Measurements from ENCODE around the gene PHRF1.

PHRF1 gene

DNA sequence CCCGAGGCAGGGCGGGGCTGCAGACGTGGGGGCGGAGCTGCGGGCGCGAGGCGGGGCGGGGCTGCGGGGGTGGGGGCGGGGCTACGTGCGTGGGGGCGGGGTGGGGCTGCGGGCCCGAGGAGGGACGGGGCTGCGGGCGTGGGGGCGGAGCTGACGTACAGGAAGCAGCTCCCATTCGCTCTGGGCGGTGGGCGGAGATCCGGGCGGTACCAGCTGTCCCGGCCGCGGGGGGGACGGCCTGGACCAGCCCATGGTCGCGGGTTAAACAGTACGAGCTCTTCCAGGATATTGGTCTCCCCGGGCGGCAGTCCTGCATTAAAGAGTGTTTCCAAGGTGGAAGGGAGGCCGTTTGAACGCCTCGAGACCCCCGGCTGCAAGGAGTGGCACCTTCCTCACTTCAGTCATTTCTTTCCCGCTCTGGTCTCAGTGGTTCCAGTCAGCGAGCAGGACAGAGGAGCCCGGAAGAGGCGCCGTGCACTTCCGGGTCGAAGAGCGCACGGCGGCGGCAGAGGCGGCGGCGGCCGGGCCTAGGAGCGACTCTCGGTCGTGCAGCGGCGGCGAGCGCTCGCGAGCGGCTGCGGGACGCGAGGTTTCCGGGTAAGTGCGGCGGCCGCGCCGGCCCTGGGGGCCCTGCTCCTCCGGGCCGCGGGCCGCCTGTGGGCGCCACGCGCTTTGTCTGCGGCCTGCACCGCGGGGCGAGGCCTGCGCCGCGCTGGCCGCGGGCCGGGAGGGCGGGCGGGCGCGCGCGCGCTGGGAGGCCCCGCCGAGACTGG, at the start of gene PHRF1:
TSS of gene PHRF1 (plus strand) at position 475 of the 773 bp plus-strand sequence. CDS start 5,043 bp downstream, outside the sequence.
- DNase-seq (ENCODE audit: low read depth, low spot score), result peak; percentile 83

DNA sequence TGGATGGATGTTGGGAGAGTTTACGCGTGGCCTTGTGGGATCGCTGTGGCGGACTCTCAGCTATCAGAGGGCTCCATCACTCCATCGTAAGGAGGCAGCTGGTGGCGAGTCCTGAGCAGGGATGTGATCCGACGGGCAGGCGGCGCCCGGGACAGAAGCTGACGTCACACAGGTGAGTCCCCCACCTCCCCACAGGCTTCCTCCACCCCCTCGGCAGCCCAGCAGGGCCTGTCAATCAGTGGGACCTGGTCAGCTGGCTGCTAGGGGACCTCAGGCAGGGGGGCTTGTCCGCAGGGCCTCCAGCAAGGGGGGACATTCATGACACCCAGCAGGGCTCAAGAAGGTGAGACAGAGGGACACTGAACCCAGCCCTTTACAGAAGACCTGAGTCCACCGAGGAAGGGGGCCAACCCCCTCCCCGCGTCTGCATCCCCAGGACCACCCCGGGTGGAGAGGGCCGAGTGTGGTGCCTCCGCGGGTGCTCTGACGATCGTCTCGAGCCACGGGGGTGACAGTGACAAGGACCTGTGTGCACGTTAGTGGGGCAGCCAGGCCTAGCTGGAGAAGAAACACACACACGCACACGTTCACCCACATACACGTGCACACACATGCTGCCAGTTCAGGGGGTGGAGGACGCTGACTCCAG, 48.0 kb upstream of the PHRF1 start:
- DNase-seq (ENCODE audit: low read depth, low spot score), result no peak

DNA sequence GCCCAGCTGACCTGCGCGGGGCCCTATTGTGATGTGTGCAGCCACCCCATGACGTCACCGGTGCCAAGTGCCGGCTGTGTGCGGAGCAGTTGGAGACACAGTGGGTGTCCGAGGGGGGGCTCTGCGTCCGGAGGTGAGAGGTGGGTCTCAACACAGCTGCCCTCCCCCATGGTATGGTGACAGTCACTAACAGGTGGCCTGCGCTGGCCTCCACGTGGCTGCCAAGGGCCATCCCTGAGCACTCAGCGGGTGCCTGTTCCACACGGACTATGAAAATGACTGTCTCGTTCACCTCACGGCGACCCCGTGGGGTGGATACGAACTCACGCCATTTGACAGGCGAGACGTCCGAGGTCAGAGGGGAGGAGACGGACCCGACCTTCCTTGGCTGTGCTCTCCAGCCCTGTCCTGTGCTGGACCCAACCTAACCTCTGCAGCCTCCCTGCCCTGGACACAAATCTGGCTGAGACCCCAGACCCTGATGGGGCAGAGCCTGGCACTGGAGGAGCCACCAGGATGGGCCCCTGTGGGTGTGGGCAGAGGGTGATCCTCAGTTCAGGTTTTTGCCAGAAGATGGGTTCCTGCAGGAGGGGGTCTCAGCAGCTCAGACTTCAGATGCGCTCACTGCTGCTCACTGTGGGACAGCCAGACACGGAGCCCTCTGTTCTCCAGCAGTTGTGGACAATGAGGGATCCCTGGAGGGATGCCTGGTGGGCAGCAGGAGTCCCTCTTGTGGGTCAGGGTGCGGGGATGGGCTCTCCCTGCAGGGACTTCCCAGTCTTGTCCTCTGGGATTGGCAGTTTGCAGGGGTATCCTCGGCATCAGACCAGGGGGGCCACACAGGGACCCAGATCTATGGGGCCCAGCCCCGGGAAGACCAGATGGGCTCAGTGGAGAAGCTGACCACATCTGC, 47.2 kb upstream of the PHRF1 start:
- no peak for DNase-seq (ENCODE audit: low read depth, low spot score)

DNA sequence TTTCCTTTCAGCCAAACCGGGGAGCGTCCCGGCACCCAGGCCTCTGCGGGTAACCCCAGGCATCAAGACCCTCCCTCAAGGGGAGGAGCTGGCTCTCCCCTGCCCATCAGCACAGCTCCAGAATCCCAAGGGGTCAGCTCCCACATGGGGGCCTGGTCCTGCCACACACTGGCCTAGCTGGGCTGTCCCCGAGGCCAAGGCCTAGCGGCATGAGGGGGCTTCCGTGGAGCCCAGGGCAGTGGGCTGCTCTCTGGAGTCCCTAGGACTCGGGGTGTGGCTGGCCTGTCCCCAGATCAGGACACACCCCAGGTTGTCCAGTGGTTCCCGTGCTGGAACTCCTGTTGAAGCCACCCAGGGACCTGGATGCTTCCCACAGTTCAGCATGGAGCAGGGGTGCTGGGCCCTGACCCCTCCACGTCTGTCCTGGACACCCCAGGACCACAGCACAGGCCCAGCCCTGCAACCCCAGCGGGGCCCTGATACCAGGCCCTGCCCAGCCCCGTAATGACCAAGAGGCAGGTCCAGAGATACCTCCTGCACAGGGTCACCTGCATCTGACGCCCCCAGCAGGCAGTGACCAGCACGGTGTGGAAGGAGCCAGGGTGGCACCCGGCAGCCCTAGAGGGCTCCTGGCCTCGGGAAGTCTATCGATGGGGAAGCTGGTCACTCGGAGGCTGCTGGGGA, 46.4 kb upstream of the PHRF1 start:
- no peak for DNase-seq (ENCODE audit: low read depth, low spot score)

DNA sequence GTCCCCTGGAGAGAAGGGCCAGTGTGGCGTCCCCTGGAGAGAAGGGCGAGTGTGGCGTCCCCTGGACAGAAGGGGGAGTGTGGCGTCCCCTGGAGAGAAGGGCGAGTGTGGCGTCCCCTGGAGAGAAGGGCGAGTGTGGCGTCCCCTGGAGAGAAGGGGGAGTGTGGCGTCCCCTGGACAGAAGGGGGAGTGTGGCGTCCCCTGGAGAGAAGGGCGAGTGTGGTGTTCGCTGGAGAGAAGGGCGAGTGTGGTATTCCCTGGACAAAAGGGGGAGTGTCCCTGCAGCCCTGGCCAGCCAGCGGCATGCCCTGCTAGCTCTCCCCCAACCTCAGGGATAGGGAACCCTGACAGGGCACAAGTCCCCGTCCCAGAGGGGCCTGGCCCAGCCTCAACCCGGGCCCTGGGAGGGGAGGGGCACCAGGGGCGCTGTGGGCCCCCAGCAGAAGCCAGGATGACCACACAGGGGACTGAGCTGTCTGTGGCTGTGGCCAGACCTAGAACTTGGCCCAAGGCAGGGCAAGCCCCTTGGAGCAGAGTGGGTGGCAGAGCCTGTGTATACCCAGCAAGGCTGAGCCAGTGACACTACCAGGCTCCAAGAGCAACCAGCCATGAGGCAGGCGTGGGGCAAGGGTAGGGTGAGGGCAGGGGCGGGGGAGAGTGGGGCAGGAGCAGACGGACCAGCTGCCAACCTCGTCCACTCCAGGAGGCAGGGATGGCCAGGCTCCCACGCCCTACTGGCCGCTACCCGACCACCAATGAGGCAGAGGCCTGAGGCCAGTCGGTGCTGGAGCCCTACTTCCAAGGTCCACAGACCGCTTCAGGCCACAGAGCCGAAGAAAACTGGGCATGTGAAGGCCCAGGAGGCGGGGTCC, 45.1 kb upstream of the PHRF1 start:
- DNase-seq (ENCODE audit: low read depth, low spot score), result no peak

- no peak for DNase-seq (ENCODE audit: low read depth, low spot score)
Measured at GRCh38 chr11:531919-532526, 44.2 kb upstream of the PHRF1 start.

DNA sequence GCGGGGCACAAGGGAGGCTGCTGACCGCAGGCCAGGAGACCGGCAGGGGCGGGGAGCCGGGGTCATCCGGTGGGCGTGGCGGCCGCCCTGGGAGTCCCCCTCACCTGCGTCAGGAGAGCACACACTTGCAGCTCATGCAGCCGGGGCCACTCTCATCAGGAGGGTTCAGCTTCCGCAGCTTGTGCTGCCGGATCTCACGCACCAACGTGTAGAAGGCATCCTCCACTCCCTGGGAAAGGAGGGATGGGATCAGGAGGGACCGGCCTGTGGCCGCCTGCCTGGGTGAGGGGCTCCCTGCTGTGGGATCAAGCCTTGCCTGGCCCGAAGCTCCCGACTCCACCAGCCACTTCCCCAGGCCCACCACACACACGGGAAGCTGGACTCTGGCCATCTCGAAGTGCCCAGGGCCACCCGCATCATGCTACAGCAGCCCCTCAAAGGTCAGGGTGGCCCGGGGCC, 43.7 kb upstream of the PHRF1 start:
- DNase-seq (ENCODE audit: low read depth, low spot score), result no peak

- no peak for DNase-seq (ENCODE audit: low read depth, low spot score)
Measured at GRCh38 chr11:532986-533585, 43.2 kb upstream of the PHRF1 start.

GRCh38 chr11:533586-534395, 42.5 kb upstream of the PHRF1 start:
- DNase-seq (ENCODE audit: low read depth, low spot score), result no peak

- DNase-seq (ENCODE audit: low read depth, low spot score), result no peak
Measured at GRCh38 chr11:534396-535209, 41.7 kb upstream of the PHRF1 start.

DNA sequence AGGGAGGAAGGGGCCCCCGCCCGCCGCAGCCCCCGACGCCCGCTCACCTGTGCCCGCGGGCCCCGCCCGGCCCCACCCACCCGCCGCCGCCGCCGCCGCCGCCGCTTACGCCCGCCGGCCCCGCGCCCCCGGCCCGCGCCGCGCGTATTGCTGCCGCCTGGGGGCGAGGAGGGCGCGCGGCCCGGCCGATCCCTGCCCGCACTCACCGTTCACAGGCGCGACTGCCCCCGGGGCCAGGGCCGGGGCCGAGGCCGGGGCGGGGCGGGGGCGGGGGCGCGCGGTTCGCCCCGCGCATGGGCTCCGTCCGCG, 41.1 kb upstream of the PHRF1 start:
- no peak for DNase-seq (ENCODE audit: low read depth, low spot score)

GRCh38 chr11:535519-536454, 40.5 kb upstream of the PHRF1 start, which contains the start of gene HRAS:
Gene HRAS (minus strand): TSS chr11:535576.
- peak; percentile 88 for DNase-seq (ENCODE audit: low read depth, low spot score)

DNA sequence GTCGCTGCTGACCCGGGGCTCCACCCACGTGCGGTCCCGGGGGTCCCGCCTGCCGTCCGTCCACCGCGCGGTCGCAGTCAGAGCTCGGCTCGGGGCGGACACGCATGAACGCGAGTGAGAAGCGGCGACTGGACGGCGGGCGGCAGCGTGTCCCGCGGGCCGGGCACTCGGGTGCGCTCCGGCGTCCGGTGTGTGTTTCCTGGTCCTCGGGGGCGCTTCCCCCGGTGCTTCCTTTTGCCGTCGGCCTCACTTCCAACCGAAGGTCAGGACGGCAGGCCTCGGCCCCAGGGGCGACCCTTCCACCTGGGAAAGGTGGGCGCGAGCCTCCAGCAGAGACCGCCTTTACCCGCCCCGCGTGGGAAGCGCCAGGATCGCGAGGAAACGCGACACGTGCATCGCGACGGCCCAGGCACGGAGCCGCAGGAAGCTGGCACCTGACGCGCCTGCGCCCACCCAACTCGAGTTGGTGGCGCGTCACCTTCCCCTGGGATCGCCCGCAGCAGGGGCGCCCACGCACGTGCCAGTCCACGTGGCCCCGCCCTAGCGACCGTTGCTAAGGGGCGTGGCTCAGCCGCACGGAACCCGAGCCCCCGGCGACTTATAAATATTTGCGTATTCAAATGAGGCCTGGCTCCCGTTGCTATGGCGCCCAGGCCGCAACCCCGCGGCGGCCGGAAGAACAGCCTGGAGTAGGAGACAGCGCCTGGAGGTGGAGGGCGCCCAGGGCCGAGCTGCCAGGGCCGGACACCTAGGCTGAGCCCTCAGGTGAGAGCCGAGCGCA, 39.2 kb upstream of the PHRF1 start, which contains the start of gene LRRC56:
TSS of gene LRRC56 (plus strand) at position 687 of the 781 bp plus-strand sequence. CDS start 3,158 bp downstream, outside the sequence.
- no peak for DNase-seq (ENCODE audit: low read depth, low spot score)

GRCh38 chr11:537622-538430, 38.4 kb upstream of the PHRF1 start:
- DNase-seq (ENCODE audit: low read depth, low spot score), result no peak

DNA sequence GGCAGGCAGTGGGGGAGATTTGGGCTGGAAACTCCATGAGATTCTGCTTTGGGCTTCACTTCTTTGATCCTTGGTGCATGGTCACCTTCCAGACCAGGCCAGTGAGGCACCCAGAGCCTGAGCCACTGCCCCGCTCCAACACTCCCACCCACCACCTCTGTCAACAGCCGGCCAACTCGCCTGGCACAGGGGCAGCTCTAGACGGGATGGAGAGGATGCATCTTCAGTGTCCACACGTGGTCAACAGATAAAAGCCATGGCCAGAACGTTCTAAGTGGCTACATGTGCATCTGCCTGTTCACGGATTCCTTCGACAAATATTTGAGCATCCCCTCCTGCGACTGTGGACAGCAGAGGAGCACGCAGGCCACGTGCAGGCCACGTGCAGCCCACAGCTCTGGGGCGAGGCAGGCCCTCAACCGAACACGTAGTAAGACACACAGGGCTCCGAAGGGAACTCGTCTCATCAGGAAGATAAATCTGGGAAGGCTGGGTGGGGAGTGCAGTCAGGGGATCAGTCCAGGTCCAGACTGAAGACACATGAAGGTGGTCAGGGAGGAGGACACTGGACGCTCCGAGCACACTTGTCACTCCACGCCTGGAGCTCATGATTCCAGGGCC, 37.7 kb upstream of the PHRF1 start:
- no peak for DNase-seq (ENCODE audit: low read depth, low spot score)
